HEK293 (cell line): ENCODE measurements around the gene PRSS16.

Experiments used
- CTCF ChIA-PET: fragments of 350-600 bp; formaldehyde crosslinking; extraction: SDS; loops from one replicate; lab custom pipeline; 2021; ENCODE audit warnings: antibody characterized with exemption; lab: Yijun Ruan, JAX
- POLR2A ChIA-PET: fragments of 300-600 bp; formaldehyde crosslinking; extraction: SDS; loops from one replicate; lab custom pipeline; 2020; ENCODE audit warnings: antibody characterized with exemption, inconsistent platforms; lab: Yijun Ruan, JAX
- H3K27ac ChIP-seq: fragments of 200-500 bp; sonication (Bioruptor generic); 2 replicates; pipeline ENCODE4 v1.5.1; 2014; ENCODE audit warnings: low read depth, low read length, control low read depth, inconsistent platforms; ENCODE audit errors: extremely low read depth
- H3K36me3 ChIP-seq, 2 experiments: fragments of 200-500 bp in 1 of 2; sonication (Bioruptor generic) in 1 of 2; 1 replicate in 1 of 2; 2 replicates in 1 of 2; pipeline ENCODE4 v1.5.1; 2014 to 2017; ENCODE audit warnings: inconsistent platforms in 2 of 2, low read length in 2 of 2; ENCODE audit not compliant: control insufficient read depth in 2 of 2, insufficient read depth in 1 of 2
- H3K4me1 ChIP-seq: fragments of 200-500 bp; sonication (Bioruptor generic); 2 replicates; pipeline ENCODE4 v1.5.1; 2014; ENCODE audit warnings: mild to moderate bottlenecking, low read length, inconsistent platforms; ENCODE audit not compliant: control insufficient read depth, insufficient read depth
- H3K4me3 ChIP-seq: 2 replicates; pipeline ENCODE4 v1.5.1; 2011; ENCODE audit warnings: low read depth, mild to moderate bottlenecking, control low read depth, low read length, moderate library complexity
- H3K9me3 ChIP-seq: fragments of 200-500 bp; sonication (Bioruptor generic); 2 replicates; pipeline ENCODE4 v1.5.1; 2014; ENCODE audit warnings: low read depth, low read length, inconsistent platforms; ENCODE audit not compliant: control insufficient read depth, insufficient read depth
- GLI2 ChIP-seq: fragments of 450-650 bp; formaldehyde crosslinking; IDR thresholded peaks from 2 replicates; pipeline ENCODE4; 2017; ENCODE audit warnings: missing biosample characterization, missing genetic modification characterization, low read depth, borderline replicate concordance
- ZEB2 ChIP-seq: fragments of 450-650 bp; formaldehyde crosslinking; IDR thresholded peaks from 2 replicates; pipeline ENCODE4 v1.5.1; 2016; ENCODE audit warnings: missing biosample characterization, missing genetic modification characterization
- ZNF510 ChIP-seq: fragments of 450-650 bp; formaldehyde crosslinking; IDR thresholded peaks from 2 replicates; pipeline ENCODE4 v1.5.1; 2018; ENCODE audit warnings: mild to moderate bottlenecking, missing genetic modification characterization, missing biosample characterization; ENCODE audit not compliant: insufficient replicate concordance
- ZNF521 ChIP-seq: fragments of 450-650 bp; formaldehyde crosslinking; IDR thresholded peaks from 2 replicates; pipeline ENCODE4 v1.5.1; 2017; ENCODE audit warnings: missing biosample characterization, mild to moderate bottlenecking, missing genetic modification characterization
- ZNF707 ChIP-seq: fragments of 450-650 bp; formaldehyde crosslinking; IDR thresholded peaks from 2 replicates; pipeline ENCODE4 v1.5.1; 2016; ENCODE audit warnings: missing biosample characterization, missing genetic modification characterization
- ZNF792 ChIP-seq: fragments of 450-650 bp; formaldehyde crosslinking; IDR thresholded peaks from 2 replicates; pipeline ENCODE4 v1.5.1; 2016; ENCODE audit warnings: missing biosample characterization, missing genetic modification characterization
- TF ChIP-seq, protein P1 (sequence below): fragments of 450-650 bp; formaldehyde crosslinking; IDR thresholded peaks from 2 replicates; pipeline ENCODE4 v1.5.1; 2016; ENCODE audit warnings: missing biosample characterization, missing genetic modification characterization
- TF ChIP-seq, protein P2 (sequence below): fragments of 450-650 bp; formaldehyde crosslinking; IDR thresholded peaks from 2 replicates; pipeline ENCODE4 v1.5.1; 2017; ENCODE audit warnings: missing biosample characterization, missing genetic modification characterization
- TF ChIP-seq, protein P3 (sequence below): fragments of 450-650 bp; formaldehyde crosslinking; IDR thresholded peaks from 2 replicates; pipeline ENCODE4 v1.5.1; 2017; ENCODE audit warnings: missing biosample characterization, missing genetic modification characterization
- TF ChIP-seq, protein P4 (sequence below): fragments of 450-650 bp; formaldehyde crosslinking; IDR thresholded peaks from 2 replicates; pipeline ENCODE4 v1.5.1; 2016; ENCODE audit warnings: missing biosample characterization, missing genetic modification characterization
- TF ChIP-seq, protein P5 (sequence below): fragments of 450-650 bp; formaldehyde crosslinking; IDR thresholded peaks from 2 replicates; pipeline ENCODE4 v1.5.0; 2017; ENCODE audit warnings: missing biosample characterization, missing genetic modification characterization, borderline replicate concordance
- TF ChIP-seq, protein P6 (sequence below): fragments of 450-650 bp; IDR thresholded peaks from 2 replicates; pipeline ENCODE4 v1.5.1; 2018; ENCODE audit warnings: missing biosample characterization, mild to moderate bottlenecking, missing genetic modification characterization

Gene PRSS16, protein sequence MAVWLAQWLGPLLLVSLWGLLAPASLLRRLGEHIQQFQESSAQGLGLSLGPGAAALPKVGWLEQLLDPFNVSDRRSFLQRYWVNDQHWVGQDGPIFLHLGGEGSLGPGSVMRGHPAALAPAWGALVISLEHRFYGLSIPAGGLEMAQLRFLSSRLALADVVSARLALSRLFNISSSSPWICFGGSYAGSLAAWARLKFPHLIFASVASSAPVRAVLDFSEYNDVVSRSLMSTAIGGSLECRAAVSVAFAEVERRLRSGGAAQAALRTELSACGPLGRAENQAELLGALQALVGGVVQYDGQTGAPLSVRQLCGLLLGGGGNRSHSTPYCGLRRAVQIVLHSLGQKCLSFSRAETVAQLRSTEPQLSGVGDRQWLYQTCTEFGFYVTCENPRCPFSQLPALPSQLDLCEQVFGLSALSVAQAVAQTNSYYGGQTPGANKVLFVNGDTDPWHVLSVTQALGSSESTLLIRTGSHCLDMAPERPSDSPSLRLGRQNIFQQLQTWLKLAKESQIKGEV

DNA sequence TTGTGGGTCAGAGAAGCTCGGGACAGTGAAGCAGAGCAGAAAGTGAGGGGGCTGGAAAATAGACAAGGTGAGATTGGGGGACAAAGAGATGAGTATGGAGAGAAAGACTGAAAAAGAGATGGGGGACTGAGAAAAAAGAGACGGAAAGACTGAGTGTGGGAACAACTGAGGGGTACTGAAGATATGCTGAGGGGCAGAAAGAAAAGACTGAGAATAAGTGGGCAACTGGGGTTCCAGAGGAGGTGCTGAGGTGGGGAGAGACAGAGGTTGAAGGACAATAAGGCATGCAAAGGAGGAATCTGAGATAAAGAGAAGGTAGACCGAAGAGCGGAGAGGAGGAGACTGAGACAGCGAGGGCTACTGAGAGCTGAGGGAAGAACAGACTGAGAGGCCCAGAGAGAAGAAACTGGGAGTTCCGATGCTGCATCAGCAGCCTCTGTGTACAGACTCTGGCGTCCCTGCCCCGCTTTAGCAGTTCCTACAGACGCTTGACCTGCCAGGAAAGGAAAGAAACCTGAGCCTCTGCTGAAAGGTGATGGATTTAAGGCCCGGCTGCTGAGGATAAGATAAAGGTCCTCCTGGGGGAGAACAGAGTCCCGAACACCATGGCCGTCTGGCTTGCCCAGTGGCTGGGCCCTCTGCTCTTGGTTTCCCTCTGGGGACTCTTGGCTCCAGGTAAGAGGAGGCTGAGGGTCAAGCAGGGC, at the start of gene PRSS16:
Gene PRSS16 (plus strand): TSS at position 569 of the 704 bp plus-strand sequence. CDS start 37 bp downstream, at position 606.
- ChIA-PET CTCF (no interaction called here), POLR2A (no interaction called here)
- H3K4me3 ChIP-seq: no peak within 1 kb of the TSS
- peaks cover 5% of the 10 kb centered on the region; the same call in 1 of the 2 replicates for H3K4me1 ChIP-seq
- H3K9me3 ChIP-seq: no peaks in the 10 kb centered on the region
- TF ChIP-seq, protein P1, sequence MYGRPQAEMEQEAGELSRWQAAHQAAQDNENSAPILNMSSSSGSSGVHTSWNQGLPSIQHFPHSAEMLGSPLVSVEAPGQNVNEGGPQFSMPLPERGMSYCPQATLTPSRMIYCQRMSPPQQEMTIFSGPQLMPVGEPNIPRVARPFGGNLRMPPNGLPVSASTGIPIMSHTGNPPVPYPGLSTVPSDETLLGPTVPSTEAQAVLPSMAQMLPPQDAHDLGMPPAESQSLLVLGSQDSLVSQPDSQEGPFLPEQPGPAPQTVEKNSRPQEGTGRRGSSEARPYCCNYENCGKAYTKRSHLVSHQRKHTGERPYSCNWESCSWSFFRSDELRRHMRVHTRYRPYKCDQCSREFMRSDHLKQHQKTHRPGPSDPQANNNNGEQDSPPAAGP (tag by site-specific recombination): no peak
- TF ChIP-seq ZNF510 (tag by site-specific recombination): no peak
- no peak for TF ChIP-seq ZNF792 (tag by site-specific recombination)
- no peak for TF ChIP-seq ZNF707 (tag by site-specific recombination)
- TF ChIP-seq, protein P2, sequence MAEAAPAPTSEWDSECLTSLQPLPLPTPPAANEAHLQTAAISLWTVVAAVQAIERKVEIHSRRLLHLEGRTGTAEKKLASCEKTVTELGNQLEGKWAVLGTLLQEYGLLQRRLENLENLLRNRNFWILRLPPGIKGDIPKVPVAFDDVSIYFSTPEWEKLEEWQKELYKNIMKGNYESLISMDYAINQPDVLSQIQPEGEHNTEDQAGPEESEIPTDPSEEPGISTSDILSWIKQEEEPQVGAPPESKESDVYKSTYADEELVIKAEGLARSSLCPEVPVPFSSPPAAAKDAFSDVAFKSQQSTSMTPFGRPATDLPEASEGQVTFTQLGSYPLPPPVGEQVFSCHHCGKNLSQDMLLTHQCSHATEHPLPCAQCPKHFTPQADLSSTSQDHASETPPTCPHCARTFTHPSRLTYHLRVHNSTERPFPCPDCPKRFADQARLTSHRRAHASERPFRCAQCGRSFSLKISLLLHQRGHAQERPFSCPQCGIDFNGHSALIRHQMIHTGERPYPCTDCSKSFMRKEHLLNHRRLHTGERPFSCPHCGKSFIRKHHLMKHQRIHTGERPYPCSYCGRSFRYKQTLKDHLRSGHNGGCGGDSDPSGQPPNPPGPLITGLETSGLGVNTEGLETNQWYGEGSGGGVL (tag by site-specific recombination): no peak
- TF ChIP-seq, protein P3, sequence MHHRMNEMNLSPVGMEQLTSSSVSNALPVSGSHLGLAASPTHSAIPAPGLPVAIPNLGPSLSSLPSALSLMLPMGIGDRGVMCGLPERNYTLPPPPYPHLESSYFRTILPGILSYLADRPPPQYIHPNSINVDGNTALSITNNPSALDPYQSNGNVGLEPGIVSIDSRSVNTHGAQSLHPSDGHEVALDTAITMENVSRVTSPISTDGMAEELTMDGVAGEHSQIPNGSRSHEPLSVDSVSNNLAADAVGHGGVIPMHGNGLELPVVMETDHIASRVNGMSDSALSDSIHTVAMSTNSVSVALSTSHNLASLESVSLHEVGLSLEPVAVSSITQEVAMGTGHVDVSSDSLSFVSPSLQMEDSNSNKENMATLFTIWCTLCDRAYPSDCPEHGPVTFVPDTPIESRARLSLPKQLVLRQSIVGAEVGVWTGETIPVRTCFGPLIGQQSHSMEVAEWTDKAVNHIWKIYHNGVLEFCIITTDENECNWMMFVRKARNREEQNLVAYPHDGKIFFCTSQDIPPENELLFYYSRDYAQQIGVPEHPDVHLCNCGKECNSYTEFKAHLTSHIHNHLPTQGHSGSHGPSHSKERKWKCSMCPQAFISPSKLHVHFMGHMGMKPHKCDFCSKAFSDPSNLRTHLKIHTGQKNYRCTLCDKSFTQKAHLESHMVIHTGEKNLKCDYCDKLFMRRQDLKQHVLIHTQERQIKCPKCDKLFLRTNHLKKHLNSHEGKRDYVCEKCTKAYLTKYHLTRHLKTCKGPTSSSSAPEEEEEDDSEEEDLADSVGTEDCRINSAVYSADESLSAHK: no peak
- TF ChIP-seq, protein P4, sequence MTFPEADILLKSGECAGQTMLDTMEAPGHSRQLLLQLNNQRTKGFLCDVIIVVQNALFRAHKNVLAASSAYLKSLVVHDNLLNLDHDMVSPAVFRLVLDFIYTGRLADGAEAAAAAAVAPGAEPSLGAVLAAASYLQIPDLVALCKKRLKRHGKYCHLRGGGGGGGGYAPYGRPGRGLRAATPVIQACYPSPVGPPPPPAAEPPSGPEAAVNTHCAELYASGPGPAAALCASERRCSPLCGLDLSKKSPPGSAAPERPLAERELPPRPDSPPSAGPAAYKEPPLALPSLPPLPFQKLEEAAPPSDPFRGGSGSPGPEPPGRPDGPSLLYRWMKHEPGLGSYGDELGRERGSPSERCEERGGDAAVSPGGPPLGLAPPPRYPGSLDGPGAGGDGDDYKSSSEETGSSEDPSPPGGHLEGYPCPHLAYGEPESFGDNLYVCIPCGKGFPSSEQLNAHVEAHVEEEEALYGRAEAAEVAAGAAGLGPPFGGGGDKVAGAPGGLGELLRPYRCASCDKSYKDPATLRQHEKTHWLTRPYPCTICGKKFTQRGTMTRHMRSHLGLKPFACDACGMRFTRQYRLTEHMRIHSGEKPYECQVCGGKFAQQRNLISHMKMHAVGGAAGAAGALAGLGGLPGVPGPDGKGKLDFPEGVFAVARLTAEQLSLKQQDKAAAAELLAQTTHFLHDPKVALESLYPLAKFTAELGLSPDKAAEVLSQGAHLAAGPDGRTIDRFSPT (tag by site-specific recombination): no peak
- TF ChIP-seq GLI2: no peak
- TF ChIP-seq, protein P5, sequence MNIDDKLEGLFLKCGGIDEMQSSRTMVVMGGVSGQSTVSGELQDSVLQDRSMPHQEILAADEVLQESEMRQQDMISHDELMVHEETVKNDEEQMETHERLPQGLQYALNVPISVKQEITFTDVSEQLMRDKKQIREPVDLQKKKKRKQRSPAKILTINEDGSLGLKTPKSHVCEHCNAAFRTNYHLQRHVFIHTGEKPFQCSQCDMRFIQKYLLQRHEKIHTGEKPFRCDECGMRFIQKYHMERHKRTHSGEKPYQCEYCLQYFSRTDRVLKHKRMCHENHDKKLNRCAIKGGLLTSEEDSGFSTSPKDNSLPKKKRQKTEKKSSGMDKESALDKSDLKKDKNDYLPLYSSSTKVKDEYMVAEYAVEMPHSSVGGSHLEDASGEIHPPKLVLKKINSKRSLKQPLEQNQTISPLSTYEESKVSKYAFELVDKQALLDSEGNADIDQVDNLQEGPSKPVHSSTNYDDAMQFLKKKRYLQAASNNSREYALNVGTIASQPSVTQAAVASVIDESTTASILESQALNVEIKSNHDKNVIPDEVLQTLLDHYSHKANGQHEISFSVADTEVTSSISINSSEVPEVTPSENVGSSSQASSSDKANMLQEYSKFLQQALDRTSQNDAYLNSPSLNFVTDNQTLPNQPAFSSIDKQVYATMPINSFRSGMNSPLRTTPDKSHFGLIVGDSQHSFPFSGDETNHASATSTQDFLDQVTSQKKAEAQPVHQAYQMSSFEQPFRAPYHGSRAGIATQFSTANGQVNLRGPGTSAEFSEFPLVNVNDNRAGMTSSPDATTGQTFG: no peak
- TF ChIP-seq ZNF521 (tag by site-specific recombination): no peak
- TF ChIP-seq ZEB2: no peak
- TF ChIP-seq, protein P6, sequence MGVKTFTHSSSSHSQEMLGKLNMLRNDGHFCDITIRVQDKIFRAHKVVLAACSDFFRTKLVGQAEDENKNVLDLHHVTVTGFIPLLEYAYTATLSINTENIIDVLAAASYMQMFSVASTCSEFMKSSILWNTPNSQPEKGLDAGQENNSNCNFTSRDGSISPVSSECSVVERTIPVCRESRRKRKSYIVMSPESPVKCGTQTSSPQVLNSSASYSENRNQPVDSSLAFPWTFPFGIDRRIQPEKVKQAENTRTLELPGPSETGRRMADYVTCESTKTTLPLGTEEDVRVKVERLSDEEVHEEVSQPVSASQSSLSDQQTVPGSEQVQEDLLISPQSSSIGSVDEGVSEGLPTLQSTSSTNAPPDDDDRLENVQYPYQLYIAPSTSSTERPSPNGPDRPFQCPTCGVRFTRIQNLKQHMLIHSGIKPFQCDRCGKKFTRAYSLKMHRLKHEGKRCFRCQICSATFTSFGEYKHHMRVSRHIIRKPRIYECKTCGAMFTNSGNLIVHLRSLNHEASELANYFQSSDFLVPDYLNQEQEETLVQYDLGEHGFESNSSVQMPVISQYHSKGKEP: no peak
- H3K27ac ChIP-seq: no peak within 1 kb of the TSS
- no peaks in the 10 kb centered on the region for H3K36me3 ChIP-seq
